ELF-1 (cell line): ENCODE measurements around the gene NUFIP1.
"Not testable (repeated sequence)": the region's sequence is repeated elsewhere in the genome, so short reads cannot be mapped to it uniquely, and the experiment has no call there.

Source experiments
- DNase-seq: peaks from one replicate; pipeline ENCODE4 v3.0.0-alpha.2; 2016; ENCODE audit warnings: low read depth, low spot score

The NUFIP1 gene

GRCh38 chr13:44989071-44989889, at the start of gene NUFIP1, which contains the start of gene GPALPP1:
NUFIP1 (minus strand) TSS chr13:44989471; CDS start chr13:44989436, 35 bp downstream.
GPALPP1 (plus strand) TSS chr13:44989538; CDS start chr13:44989655, 117 bp downstream.
- peak; percentile 93 for DNase-seq

DNA sequence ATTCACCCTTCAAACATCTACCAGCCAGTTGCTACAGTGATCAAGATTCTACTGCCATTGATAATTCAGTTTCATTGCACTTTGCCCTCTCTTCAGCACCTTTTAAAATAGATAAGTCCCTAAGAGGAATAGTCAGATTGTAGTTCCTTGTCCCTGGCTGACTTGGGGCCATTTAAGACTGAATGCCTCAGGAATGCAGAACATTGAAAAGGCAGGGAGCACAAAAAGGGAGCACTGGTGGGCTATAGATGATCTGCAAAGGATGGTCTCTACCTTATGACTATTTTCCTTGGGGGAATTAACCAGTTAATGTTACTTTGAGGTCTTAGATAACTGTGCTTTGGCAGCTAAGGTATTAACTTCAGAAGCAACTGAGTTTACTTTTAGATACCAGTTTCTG, 46.9 kb upstream of the NUFIP1 start:
- DNase-seq, result no peak

- no peak for DNase-seq
Measured at GRCh38 chr13:45034342-45034741, 45.1 kb upstream of the NUFIP1 start.

GRCh38 chr13:45024847-45025246, 35.6 kb upstream of the NUFIP1 start:
- DNase-seq, result no peak

- DNase-seq, result no peak
Measured at GRCh38 chr13:45021250-45021649, 32.0 kb upstream of the NUFIP1 start.

- DNase-seq, result not testable (repeated sequence)
Measured at GRCh38 chr13:45019981-45020380, 30.7 kb upstream of the NUFIP1 start.

DNA sequence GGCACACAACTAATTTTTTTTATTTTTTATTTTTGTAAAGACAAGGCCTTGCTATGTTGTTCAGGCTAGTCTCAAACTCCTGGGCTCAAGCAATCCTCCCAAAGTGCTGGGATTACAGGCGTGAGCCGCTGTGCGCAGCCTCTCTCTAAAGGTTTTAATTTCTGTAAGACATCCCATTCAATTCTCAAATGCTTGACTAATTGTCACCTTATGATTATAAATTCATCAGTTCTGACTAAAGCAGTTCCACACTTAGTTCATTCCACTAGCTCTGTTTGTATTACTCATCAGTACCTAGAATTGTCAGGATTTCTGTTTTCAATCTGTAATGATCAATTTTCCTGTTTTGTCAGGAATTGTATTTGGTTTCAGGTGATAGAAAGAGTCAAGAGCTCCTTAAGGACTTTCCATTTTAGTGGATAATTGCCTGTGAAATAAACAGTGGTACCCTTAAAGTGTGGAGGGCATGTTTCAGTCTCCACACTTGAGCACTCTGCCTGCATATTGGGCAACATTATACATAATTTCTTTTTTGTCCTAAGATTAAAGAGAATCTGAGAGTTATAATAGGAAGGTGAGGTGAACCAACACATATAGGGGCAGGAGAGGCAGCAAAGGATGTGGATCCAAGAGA, 27.6 kb upstream of the NUFIP1 start:
- no peak for DNase-seq

DNA sequence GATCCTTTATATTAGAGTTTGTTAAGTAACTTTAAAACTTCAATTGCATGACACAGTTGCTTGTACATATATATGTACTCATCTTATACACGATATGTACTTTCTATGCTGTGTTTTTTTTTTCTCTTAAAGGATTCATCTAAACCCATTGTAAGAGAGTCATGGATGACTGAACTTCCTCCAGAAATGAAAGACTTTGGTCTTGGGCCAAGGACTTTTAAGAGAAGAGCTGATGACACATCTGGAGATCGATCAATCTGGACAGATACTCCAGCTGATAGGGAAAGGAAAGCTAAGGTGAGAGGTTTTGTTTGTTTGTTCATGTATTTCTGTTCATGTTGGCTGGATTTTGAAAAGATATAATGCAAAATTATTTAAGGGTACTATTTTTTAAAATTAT, 26.0 kb upstream of the NUFIP1 start:
- no peak for DNase-seq

DNA sequence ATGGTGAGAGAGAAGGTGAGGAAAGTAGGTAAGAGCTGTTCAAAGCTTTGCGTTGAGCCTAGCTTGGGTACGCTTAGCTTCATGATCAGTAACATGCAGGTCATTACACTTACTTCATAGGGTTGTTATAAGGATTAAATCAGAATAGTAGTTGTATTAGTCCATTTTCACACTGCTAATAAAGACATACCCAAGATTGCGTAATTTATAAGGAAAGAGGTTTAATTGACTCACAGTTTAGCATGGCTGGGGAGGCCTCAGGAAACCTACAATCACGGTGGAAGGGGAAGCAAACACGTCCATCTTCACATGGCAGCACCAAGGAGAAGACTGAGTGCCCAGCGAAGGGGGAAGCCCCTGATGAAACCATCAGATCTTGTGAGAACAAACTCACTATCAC, 21.9 kb upstream of the NUFIP1 start:
- DNase-seq, result no peak

- no peak for DNase-seq
Measured at GRCh38 chr13:45007823-45008222, 18.6 kb upstream of the NUFIP1 start.

GRCh38 chr13:45007225-45007624, 18.0 kb upstream of the NUFIP1 start:
- no peak for DNase-seq

- no peak for DNase-seq
Measured at GRCh38 chr13:45004096-45004495, 14.8 kb upstream of the NUFIP1 start.

DNA sequence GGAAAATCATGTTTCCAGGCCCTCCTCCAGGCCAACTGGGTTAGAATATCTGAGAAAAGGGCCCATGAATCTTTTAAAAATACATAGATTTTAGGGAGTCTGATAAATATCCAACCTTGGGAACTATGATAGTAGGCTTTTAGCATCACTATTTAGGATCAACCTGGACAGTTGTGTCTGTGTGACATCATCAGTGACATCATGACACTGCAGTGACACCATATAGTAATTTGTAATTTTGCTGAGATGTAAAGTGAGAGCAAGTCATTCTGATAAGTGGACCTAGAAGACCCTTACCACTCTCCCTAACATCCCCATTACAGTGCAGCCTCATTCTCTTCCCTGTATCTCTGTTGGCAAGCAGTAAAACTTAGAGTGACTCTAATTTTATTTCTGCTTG, 14.1 kb upstream of the NUFIP1 start:
- no peak for DNase-seq

- peak; percentile 33 for DNase-seq
Measured at GRCh38 chr13:44989941-44990340, 670 bp upstream of the NUFIP1 start.

- no peak for DNase-seq
Measured at GRCh38 chr13:44978328-44978727, 10.9 kb downstream of the NUFIP1 start.

DNA sequence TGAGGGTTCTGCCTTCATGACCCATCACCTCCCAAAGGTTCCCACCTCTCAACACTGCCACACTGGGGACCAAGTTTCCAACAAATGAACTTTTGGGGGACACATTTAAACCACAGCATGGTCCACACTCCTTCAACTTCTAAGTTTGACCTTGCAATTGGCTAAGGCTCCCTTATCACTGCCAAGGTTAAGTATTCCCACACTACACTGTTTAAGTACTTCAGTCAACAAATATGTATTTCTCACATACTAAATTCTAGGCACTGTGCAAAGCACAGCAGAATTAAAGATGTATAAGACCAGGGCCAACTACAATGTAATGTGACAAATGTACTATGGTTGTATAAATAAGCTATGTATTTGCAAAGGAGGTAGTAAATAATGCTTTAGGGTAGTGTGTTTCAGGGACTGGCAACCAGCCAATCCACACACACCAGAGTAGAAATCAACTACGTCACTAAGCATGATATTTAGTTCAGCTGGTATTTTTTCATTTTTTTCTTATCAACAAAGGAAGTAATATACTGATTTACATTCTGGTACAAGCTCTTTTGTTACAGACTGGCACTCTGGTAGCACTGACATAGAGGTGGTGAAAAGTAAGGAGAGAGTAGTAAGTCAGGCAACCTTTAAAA, 12.2 kb downstream of the NUFIP1 start:
- no peak for DNase-seq

DNA sequence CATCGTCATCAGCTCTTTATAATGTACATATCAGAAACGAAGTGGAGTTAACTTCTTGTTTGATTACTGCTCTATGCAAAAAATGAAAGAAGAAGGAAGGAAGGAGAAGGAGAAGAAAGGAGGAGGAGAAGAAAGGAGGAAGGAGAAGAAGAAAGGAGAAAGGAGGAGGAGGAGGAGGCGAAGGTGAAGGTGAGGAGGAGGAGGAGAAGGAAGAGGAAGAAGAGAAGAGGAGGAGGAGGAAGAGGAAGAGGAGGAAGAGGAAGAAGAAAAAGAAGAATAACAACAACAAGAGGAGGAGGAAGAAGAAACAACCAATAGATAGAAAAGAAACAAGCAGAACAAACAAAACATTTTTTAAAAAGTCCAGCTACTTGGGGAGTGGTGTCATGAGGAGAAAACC, 13.1 kb downstream of the NUFIP1 start:
- no peak for DNase-seq

DNA sequence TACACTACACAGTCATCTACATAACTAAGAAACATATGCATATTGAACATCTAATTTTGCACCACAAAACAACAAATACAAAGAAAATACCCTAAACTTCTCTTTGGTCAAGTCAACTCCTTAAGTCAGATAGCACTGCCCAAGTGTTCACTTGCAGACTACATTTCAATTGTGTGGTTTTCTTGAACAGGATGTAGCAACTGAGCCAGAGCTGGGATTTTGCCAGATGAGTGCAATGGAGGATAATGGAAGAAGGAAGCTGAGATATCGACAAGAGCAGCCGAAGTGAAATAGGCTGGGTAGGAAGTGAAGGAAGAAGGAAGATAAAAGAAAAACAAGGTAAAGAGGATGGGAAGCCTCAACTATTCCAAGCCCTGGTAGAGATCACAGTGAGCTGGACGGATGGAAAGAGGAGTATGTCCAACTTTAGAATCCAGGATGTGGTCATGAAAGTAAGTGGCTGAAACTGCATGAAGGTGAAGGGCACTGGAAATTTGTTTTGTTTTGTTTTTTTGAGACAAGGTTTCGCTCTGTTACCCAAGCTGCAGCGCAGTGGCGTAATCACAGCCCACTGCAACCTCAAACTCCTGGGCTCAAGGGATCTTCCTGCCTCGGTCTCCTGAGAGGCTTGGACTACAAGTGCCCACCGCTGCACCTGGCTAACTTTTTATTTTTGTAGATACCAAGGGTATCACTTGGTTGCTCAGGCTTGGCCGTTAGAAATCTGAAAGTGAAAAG, 15.0 kb downstream of the NUFIP1 start:
- no peak for DNase-seq

DNA sequence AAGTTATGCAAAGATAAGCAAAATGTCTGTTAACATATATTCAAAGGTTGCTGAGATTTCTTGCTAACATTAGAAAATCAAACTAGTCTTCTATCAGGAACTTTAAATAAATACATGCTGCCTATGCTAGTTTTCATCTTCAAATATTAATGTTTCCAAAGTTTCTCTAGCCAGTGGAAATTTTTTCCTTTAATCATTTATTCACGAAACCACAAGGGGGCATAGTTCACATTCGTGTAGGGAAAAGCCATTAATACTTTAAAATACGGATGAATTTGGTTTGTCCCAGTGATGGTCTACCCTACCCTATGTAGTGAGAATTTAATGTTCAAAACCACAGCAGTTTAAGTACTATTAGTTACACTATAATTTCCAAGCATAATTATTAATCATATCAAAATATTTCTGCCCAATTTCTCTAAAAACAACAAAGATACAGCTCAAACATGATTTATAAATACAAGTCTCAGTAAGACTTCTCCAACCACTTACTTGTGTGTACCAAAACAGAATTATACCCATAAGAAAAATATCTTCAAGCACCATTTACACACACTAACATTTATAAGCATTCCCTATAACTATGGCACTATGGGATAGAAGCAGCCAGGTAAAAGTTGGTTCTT, 16.2 kb downstream of the NUFIP1 start:
- no peak for DNase-seq

- DNase-seq, result no peak
Measured at GRCh38 chr13:44971656-44972595, 17.3 kb downstream of the NUFIP1 start.
